HFFc6 (cell line): ENCODE measurements around the gene HOXA3. TPM values are rescaled to one million over a fixed set of nuclear protein-coding genes. Genes with fewer than 3 reads are reported as not detected.
A peak's percentile ranks its signal among the peaks of the same experiment; 100 is the strongest.

ENCODE experiments used
- DNase-seq: peaks from one replicate; pipeline ENCODE4 v3.0.0-alpha.2; 2018
- H3K27ac Mint-ChIP-seq: 2 replicates; pipeline ENCODE4 v1.8.0; 2020; ENCODE audit warnings: mild to moderate bottlenecking, mixed read lengths
- H3K27me3 Mint-ChIP-seq: 2 replicates; pipeline ENCODE4 v1.8.0; 2021; ENCODE audit warnings: mild to moderate bottlenecking, moderate library complexity, mixed read lengths; ENCODE audit not compliant: insufficient read depth
- H3K36me3 Mint-ChIP-seq: 2 replicates; pipeline ENCODE4 v1.8.0; 2021; ENCODE audit warnings: low read depth, mixed read lengths
- H3K4me1 Mint-ChIP-seq: 2 replicates; pipeline ENCODE4 v1.8.0; 2020; ENCODE audit warnings: low read depth, mixed read lengths
- H3K4me3 Mint-ChIP-seq: 2 replicates; pipeline ENCODE4 v1.8.0; 2020; ENCODE audit warnings: mild to moderate bottlenecking, moderate library complexity, mixed read lengths
- H3K9me3 Mint-ChIP-seq: 2 replicates; pipeline ENCODE4 v1.8.0; 2020; ENCODE audit warnings: mild to moderate bottlenecking, mixed read lengths
- microRNA-seq: library from miRNA; unstranded; fragments of <30 nt; microRNA quantifications from one replicate; pipeline ENCODE4, GENCODE V29; 2019
- total RNA-seq, 6 experiments: library from RNA; stranded (reverse); fragmentation: NEBNext Ultra II Directional; extraction: Animal tissue kit (Norgen Biotek cat#: 25700); gene quantifications; 2 replicates in 1 of 6; 3 replicates in 5 of 6; pipeline ENCODE4 v1.2.3, GENCODE V29; 2021
- TF ChIP-seq, protein P1 (sequence below): fragments of 200-600 bp; sonication (generic); IDR thresholded peaks from 2 replicates; pipeline ENCODE4 v1.5.0; 2021; ENCODE audit warnings: antibody characterized with exemption, mild to moderate bottlenecking

The HOXA3 gene
- total RNA-seq, 6 experiments from 2014 or later: 0.33 to 1.9 (median 1.1) TPM

DNA sequence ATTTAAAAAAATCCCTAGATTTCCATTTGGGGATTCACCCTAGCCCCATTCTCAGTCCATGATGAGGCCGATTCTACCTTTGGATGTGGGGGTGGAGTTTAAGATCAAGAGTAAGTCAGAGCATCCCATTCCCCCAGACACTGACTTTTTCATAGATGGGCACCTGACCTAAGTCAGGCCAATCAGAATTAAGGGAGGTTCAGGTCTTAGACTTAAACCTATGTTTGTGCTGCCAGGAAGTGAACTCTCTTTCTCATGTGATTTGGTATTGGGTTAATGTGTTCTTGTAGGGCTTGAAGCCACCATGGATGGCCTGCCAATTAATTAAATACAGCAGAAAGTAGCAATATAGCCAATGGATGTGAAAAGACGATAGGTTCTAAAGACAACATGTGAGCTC, 86.7 kb downstream of the HOXA3 start:
- Mint-ChIP-seq H3K4me3 (no peak overlapping the region), H3K9me3 (no peaks in the 10 kb centered on the region), H3K4me1 (peaks cover 32% of the 10 kb centered on the region), H3K36me3 (peaks cover 5% of the 10 kb centered on the region; the same call in 1 of the 2 replicates), H3K27me3 (peaks cover 9% of the 10 kb centered on the region), H3K27ac (no peak overlapping the region)
- TF ChIP-seq, protein P1, sequence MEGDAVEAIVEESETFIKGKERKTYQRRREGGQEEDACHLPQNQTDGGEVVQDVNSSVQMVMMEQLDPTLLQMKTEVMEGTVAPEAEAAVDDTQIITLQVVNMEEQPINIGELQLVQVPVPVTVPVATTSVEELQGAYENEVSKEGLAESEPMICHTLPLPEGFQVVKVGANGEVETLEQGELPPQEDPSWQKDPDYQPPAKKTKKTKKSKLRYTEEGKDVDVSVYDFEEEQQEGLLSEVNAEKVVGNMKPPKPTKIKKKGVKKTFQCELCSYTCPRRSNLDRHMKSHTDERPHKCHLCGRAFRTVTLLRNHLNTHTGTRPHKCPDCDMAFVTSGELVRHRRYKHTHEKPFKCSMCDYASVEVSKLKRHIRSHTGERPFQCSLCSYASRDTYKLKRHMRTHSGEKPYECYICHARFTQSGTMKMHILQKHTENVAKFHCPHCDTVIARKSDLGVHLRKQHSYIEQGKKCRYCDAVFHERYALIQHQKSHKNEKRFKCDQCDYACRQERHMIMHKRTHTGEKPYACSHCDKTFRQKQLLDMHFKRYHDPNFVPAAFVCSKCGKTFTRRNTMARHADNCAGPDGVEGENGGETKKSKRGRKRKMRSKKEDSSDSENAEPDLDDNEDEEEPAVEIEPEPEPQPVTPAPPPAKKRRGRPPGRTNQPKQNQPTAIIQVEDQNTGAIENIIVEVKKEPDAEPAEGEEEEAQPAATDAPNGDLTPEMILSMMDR: no peak
- DNase-seq: no peak

GRCh38 chr7:27064661-27065060, 87.7 kb downstream of the HOXA3 start:
- DNase-seq: no peak
- peaks cover 32% of the 10 kb centered on the region for H3K4me1 Mint-ChIP-seq

DNA sequence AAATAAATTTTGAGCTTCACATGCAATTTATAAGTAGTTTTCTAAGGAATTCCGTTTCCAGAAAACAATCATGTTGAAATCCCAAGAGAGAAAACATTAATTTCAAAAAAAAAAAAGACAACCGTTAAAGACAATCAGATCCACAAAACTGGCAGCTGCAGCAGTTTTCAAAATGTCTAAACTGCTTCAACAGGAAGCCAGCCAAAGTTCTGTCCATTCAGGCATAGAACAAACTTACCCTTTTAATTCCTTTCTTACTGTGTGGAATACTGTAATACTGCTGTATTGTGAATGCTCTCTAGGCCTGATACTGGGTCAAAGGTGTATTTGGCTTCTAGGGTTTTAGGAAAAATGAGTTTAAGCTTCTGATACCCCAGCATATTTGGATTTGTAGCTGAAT, 88.2 kb downstream of the HOXA3 start:
- no peaks in the 10 kb centered on the region for H3K9me3 Mint-ChIP-seq
- DNase-seq: no peak
- TF ChIP-seq, protein P1: no peak
- peaks cover 32% of the 10 kb centered on the region for H3K4me1 Mint-ChIP-seq
- peaks cover 5% of the 10 kb centered on the region; the same call in 1 of the 2 replicates for H3K36me3 Mint-ChIP-seq
- no peak overlapping the region for H3K27ac Mint-ChIP-seq
- no peak overlapping the region for H3K4me3 Mint-ChIP-seq
- peaks cover 16% of the 10 kb centered on the region for H3K27me3 Mint-ChIP-seq

More at GRCh38 chr7:27064661-27065060, 87.7 kb downstream of the HOXA3 start:
- peaks cover 5% of the 10 kb centered on the region; the same call in 1 of the 2 replicates for H3K36me3 Mint-ChIP-seq
- no peaks in the 10 kb centered on the region for H3K9me3 Mint-ChIP-seq
- no peak overlapping the region for H3K4me3 Mint-ChIP-seq
- H3K27me3 Mint-ChIP-seq: peaks cover 16% of the 10 kb centered on the region
- H3K27ac Mint-ChIP-seq: no peak overlapping the region
- TF ChIP-seq, protein P1: no peak

- Mint-ChIP-seq H3K27ac (no peak overlapping the region), H3K9me3 (no peaks in the 10 kb centered on the region), H3K4me3 (no peak overlapping the region), H3K27me3 (peaks cover 16% of the 10 kb centered on the region), H3K4me1 (peaks cover 32% of the 10 kb centered on the region), H3K36me3 (peaks cover 5% of the 10 kb centered on the region; the same call in 1 of the 2 replicates)
- TF ChIP-seq, protein P1: no peak
- peak; percentile 3 for DNase-seq
Measured at GRCh38 chr7:27062946-27063345, 89.4 kb downstream of the HOXA3 start.

Small RNA genes lying within 50 kb of the gene (microRNA-seq; reads per million reads assigned to microRNA genes)
- 7,181 reads per million, percentile 92 among the genes with 10 or more reads in this experiment for gene MIR196B

Other genes with a start within 250 kb of the HOXA3 start
- under 1 TPM; 0.28 to 0.81 (median 0.45) TPM for gene HOXA1, start 56.6 kb downstream of the HOXA3 start, total RNA-seq
- under 1 TPM in 3 of 6 experiments, not detected in 3; 0.10 to 0.17 (median 0.14) TPM for gene HOXA2, start 49.9 kb downstream of the HOXA3 start, total RNA-seq
- 1 to 10 TPM in 1 of 6 experiments, under 1 TPM in 5; 0.38 to 1.0 (median 0.47) TPM for gene HOXA4, start 21.8 kb downstream of the HOXA3 start, total RNA-seq
- 1 to 10 TPM; 2.0 to 3.8 (median 2.8) TPM for gene HOXA5, start 8.9 kb downstream of the HOXA3 start, total RNA-seq
- gene HOXA6, start 4.8 kb downstream of the HOXA3 start, total RNA-seq: 1 to 10 TPM; 2.3 to 3.8 (median 2.8) TPM
- 1 to 10 TPM; 6.2 to 8.2 (median 6.8) TPM for gene HOXA7, start 4.1 kb upstream of the HOXA3 start, total RNA-seq
- gene HOXA9, start 13.0 kb upstream of the HOXA3 start, total RNA-seq: 10 to 100 TPM; 25.2 to 37.0 (median 26.7) TPM
- gene HOXA10, start 21.7 kb upstream of the HOXA3 start, total RNA-seq: 10 to 100 TPM; 38.9 to 43.5 (median 41.1) TPM
- gene HOXA11, start 32.6 kb upstream of the HOXA3 start, total RNA-seq: 10 to 100 TPM; 33.1 to 42.1 (median 39.1) TPM
- gene HOXA13, start 47.5 kb upstream of the HOXA3 start, total RNA-seq: 10 to 100 TPM; 11.1 to 16.0 (median 13.1) TPM
- not detected for gene EVX1, start 90.2 kb upstream of the HOXA3 start, total RNA-seq